ENCODE measurements around the gene PNCK.

The PNCK gene

DNA sequence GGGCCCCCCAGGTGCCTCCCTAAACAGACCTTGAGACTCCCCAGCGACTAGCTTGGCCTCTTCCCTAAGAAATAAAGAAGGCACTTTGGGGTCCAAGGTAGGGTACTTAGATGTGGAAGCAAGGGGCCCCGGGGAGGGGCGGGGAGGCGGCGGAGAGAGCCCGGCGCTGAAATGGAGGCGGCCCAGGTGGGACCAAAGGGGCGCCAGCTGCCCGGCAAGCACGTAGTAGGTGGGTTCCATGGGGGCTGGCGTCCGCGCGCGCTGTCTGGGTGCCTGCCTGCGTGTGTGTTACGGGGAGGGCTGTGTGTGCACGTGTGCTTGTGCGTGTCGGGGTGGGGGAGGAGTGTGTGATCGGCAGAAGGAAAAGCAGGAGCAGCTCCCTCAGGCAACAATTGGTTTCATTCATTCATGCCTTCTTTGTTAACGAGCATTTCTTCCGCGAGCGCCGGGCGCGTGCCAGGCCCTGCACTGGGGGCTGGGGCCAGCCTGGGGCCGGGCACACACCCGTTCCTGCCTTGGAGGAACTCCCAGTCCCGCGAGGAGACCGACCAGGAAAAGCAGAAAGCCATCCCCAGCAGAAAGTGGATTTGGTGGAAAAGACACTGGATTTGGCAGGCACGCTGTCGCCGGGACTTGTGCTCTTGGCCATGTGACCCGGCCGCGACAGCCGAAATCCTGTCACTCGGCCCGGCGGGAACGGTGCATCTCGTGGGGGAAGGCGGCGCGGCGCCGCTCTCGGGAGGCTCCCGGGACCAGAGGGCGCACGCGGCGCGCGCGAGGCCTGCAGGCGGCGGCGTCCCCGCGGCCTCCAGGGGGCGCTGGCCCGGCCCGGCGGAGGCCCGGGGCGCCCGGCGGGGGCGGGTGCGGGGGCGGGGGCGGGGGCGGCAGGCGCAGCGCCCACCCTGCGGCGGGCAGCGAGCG, 29.9 kb downstream of the PNCK start:
- Histone ChIP-seq H3K9me2 (replicated peaks; ENCODE audit: insufficient read depth, low read length) (no peaks in the 10 kb centered on the region), H3K9me3 (replicated peaks; ENCODE audit: insufficient read depth, low read length) (no peaks in the 10 kb centered on the region), H3K27ac (ENCODE audit: low read length) (no peak overlapping the region), H3K27me3 (replicated peaks; ENCODE audit: insufficient read depth, low read length) (peaks cover 76% of the 10 kb centered on the region), H3K79me2 (ENCODE audit: low read length) (no peaks in the 10 kb centered on the region), H2AFZ (ENCODE audit: low read length) (no peak overlapping the region), H4K20me1 (ENCODE audit: insufficient read depth, low read length) (no peaks in the 10 kb centered on the region), H3K4me2 (ENCODE audit: low read depth, low read length) (no peak overlapping the region), H3F3A (ENCODE audit: insufficient read depth, low read length) (no peaks in the 10 kb centered on the region), H3K4me3 (ENCODE audit: low read length) (no peak overlapping the region), H3K9ac (ENCODE audit: low read length) (no peak overlapping the region), H3K4me1 (ENCODE audit: low read length) (no peaks in the 10 kb centered on the region), H3K36me3 (replicated peaks; ENCODE audit: insufficient read depth, low read length) (no peaks in the 10 kb centered on the region)
- TF ChIP-seq EZH2phosphoT487 (IDR thresholded peaks at IDR 0.05; ENCODE audit: low read length) (no peak), EZH2 (optimal IDR thresholded peaks at IDR 0.05; ENCODE audit: low read depth, low read length) (no peak), CTCF (IDR thresholded peaks at IDR 0.05; ENCODE audit: low read length) (no peak)
- no peak for DNase-seq

DNA sequence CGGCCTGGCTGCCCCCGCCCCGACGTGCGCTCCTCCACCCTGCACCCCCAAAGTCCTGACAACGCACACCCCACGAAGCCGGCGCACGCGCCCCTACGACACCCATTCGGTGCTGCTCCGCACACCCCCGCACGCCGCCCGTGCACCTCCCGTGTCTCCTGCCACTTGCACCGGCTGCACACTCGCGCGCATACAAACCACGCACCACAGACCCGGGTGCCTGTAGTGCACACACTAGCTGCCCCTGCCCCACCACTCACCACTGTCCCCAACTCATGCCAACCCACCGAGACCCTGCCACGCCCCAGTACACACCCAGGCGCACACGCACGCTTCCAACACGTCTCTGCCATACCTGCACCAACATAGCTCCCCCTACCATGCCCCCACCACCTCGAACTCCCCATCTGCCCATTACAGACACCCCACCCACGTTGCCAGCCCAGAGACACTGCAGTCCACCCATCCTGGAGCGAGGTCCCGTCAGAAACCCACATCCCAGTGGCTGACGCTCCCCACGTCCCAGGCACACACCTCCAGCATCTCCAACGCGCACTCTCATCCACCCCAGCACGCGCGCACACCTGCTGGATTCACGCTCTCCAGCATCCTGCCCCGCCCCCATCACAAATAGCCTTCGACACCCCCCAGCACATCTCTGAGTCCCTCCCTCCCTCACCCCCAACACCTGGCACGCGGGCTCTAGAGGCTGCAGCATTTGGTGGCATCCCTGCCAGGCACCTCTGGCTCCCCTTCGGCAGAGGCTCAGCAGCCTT, 30.8 kb downstream of the PNCK start:
- Histone ChIP-seq H3K4me1 (ENCODE audit: low read length) (no peaks in the 10 kb centered on the region), H3K4me3 (ENCODE audit: low read length) (no peak overlapping the region), H3K9ac (ENCODE audit: low read length) (no peak overlapping the region), H3F3A (ENCODE audit: insufficient read depth, low read length) (no peaks in the 10 kb centered on the region), H3K36me3 (replicated peaks; ENCODE audit: insufficient read depth, low read length) (no peaks in the 10 kb centered on the region), H2AFZ (ENCODE audit: low read length) (no peak overlapping the region), H3K9me2 (replicated peaks; ENCODE audit: insufficient read depth, low read length) (no peaks in the 10 kb centered on the region), H4K20me1 (ENCODE audit: insufficient read depth, low read length) (no peaks in the 10 kb centered on the region), H3K4me2 (ENCODE audit: low read depth, low read length) (no peak overlapping the region), H3K27me3 (replicated peaks; ENCODE audit: insufficient read depth, low read length) (peaks cover 75% of the 10 kb centered on the region), H3K9me3 (replicated peaks; ENCODE audit: insufficient read depth, low read length) (no peaks in the 10 kb centered on the region), H3K79me2 (ENCODE audit: low read length) (no peaks in the 10 kb centered on the region), H3K27ac (ENCODE audit: low read length) (no peak overlapping the region)
- no peak for TF ChIP-seq CTCF (IDR thresholded peaks at IDR 0.05; ENCODE audit: low read length)
- no peak for TF ChIP-seq EZH2 (optimal IDR thresholded peaks at IDR 0.05; ENCODE audit: low read depth, low read length)
- TF ChIP-seq EZH2phosphoT487 (IDR thresholded peaks at IDR 0.05; ENCODE audit: low read length) = no peak
- no peak for DNase-seq

GRCh38 chrX:153642051-153642654, 31.5 kb downstream of the PNCK start:
- Histone ChIP-seq H3K9ac (ENCODE audit: low read length) (no peak overlapping the region), H3K9me3 (replicated peaks; ENCODE audit: insufficient read depth, low read length) (no peaks in the 10 kb centered on the region), H3K4me3 (ENCODE audit: low read length) (no peak overlapping the region), H2AFZ (ENCODE audit: low read length) (no peak overlapping the region), H3K4me2 (ENCODE audit: low read depth, low read length) (no peak overlapping the region), H3K36me3 (replicated peaks; ENCODE audit: insufficient read depth, low read length) (no peaks in the 10 kb centered on the region), H3K4me1 (ENCODE audit: low read length) (no peaks in the 10 kb centered on the region), H3K27ac (ENCODE audit: low read length) (no peak overlapping the region), H4K20me1 (ENCODE audit: insufficient read depth, low read length) (no peaks in the 10 kb centered on the region), H3K27me3 (replicated peaks; ENCODE audit: insufficient read depth, low read length) (peaks cover 75% of the 10 kb centered on the region), H3K79me2 (ENCODE audit: low read length) (no peaks in the 10 kb centered on the region), H3F3A (ENCODE audit: insufficient read depth, low read length) (no peaks in the 10 kb centered on the region), H3K9me2 (replicated peaks; ENCODE audit: insufficient read depth, low read length) (no peaks in the 10 kb centered on the region)
- DNase-seq = no peak
- TF ChIP-seq EZH2 (optimal IDR thresholded peaks at IDR 0.05; ENCODE audit: low read depth, low read length) (no peak), EZH2phosphoT487 (IDR thresholded peaks at IDR 0.05; ENCODE audit: low read length) (no peak), CTCF (IDR thresholded peaks at IDR 0.05; ENCODE audit: low read length) (no peak)
